Skeletal muscle tissue (tissue), 4 donors: ENCODE measurements around the gene AFF3. TPM values are rescaled to one million over a fixed set of nuclear protein-coding genes. Genes with fewer than 3 reads are reported as not detected.
"Not testable (repeated sequence)": the region's sequence is repeated elsewhere in the genome, so short reads cannot be mapped to it uniquely, and the experiment has no call there.

ENCODE experiments used
- H3K27ac ChIP-seq: one replicate; pipeline ENCODE4 v1.7.0; 2013; ENCODE audit warnings: mild to moderate bottlenecking, low read depth, low read length, inconsistent platforms
- H3K27me3 ChIP-seq, 3 donors: one replicate each; pipeline ENCODE4 v1.7.0; 2013; ENCODE audit warnings: low read length in 3 of 3; ENCODE audit not compliant: control insufficient read depth in 3 of 3, insufficient read depth in 3 of 3
- H3K36me3 ChIP-seq, 3 donors: one replicate each; pipeline ENCODE4 v1.7.0; 2013; ENCODE audit warnings: low read length in 3 of 3; ENCODE audit not compliant: control insufficient read depth in 3 of 3, insufficient read depth in 3 of 3
- H3K4me1 ChIP-seq, 3 donors: one replicate each; pipeline ENCODE4 v1.7.0; 2013; ENCODE audit warnings: low read length in 3 of 3, mild to moderate bottlenecking in 3 of 3; ENCODE audit not compliant: control insufficient read depth in 3 of 3, insufficient read depth in 3 of 3
- H3K4me3 ChIP-seq, 3 donors: one replicate each; pipeline ENCODE4 v1.7.0; 2013; ENCODE audit warnings: low read length in 3 of 3
- H3K9ac ChIP-seq, 3 donors: one replicate each; pipeline ENCODE4 v1.7.0; 2013; ENCODE audit warnings: low read length in 3 of 3, mild to moderate bottlenecking in 3 of 3, moderate library complexity in 2 of 3, low read depth in 1 of 3
- H3K9me3 ChIP-seq, 3 donors: one replicate each; pipeline ENCODE4 v1.7.0; 2013; ENCODE audit warnings: low read length in 3 of 3; ENCODE audit not compliant: control insufficient read depth in 3 of 3
- total RNA-seq: library from RNA; depleted of rRNA; stranded (reverse); fragments of >200 nt; gene quantifications from one replicate; pipeline ENCODE4 v1.2.3, GENCODE V29; 2014
- donor health status: Osteomylitis.

AFF3 gene
- total RNA-seq, 1 donor from 2014 or later, result 8.4 TPM

DNA sequence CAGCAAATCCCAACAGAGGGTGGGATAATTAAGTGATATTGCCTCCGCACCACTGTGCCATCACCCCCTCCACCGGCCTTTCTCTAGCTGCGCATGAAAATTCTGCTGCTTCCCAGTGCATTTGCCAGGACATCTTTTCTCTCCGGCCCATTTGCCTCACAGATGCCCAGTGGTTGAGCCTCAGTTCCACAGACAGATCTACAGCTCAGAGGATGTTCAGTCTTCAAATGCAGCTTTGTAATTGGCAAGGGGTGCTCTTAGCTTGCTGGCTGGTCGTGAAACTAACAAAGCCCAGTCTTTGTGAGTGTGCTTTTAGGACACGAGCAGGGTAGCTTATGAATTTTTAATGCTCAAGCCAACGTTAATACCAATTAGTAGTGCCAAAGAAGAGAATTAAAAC, 399.2 kb downstream of the AFF3 start:
- Histone ChIP-seq H3K27me3 (no peaks in the 10 kb centered on the region), H3K9ac (no peak overlapping the region), H3K4me3 (no peak overlapping the region), H3K9me3 (no peaks in the 10 kb centered on the region), H3K4me1 (no peaks in the 10 kb centered on the region), H3K36me3 (no peaks in the 10 kb centered on the region), H3K27ac (no peak overlapping the region)

DNA sequence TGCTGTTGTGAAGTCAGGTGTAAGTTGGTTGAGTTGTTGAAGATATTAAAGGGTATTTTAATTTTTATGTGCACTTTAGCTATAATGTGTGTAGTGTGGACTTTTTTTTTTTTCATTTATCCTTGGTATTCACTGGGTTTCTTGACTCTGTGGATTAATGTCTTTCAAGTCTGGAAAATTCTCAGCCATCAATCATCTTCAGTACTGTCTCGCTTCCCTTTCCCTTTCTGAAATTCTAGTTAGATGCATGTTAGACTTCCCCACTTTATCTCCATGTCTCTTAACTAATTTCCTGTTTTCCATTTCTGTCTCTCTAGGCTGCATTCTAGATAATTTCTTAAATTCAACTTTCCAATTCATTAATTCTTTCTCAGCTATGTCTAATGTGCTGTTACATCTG, 404.9 kb downstream of the AFF3 start:
- Histone ChIP-seq H3K27ac (no peak overlapping the region), H3K4me1 (no peaks in the 10 kb centered on the region), H3K27me3 (no peaks in the 10 kb centered on the region), H3K36me3 (no peaks in the 10 kb centered on the region), H3K9ac (no peak overlapping the region), H3K4me3 (no peak overlapping the region), H3K9me3 (no peaks in the 10 kb centered on the region)

- no peak overlapping the region for H3K9ac ChIP-seq
- no peak overlapping the region for H3K4me3 ChIP-seq
- H3K9me3 ChIP-seq, result no peaks in the 10 kb centered on the region
- H3K27ac ChIP-seq, result no peak overlapping the region
- no peaks in the 10 kb centered on the region for H3K4me1 ChIP-seq
- H3K36me3 ChIP-seq, result no peaks in the 10 kb centered on the region
- no peaks in the 10 kb centered on the region for H3K27me3 ChIP-seq
Measured at GRCh38 chr2:99735753-99736152, 406.6 kb downstream of the AFF3 start.

GRCh38 chr2:99735314-99735713, 407.1 kb downstream of the AFF3 start:
- not testable (repeated sequence) for H3K4me1 ChIP-seq, H3K27me3 ChIP-seq, H3K27ac ChIP-seq

DNA sequence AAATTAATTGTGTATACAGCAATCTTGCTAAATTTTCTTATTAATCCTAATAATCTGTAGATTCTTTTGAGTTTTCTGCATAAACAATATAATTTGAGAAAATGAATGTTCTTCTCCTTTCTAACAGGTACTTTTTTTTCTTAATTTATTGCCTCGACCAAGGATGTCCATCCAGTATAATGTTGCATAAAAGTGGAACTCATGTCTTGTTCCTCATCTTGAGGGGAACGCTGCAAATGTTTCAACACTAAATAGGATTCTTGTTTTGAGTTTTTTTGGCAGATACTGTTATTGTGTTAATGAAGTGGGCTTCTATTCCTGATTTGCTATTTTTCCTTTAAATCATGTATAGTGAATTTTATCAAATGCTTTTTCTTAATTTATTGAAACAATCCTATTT, 408.2 kb downstream of the AFF3 start:
- Histone ChIP-seq H3K27ac (no peak overlapping the region), H3K36me3 (no peaks in the 10 kb centered on the region), H3K27me3 (no peaks in the 10 kb centered on the region), H3K4me1 (no peaks in the 10 kb centered on the region), H3K9me3 (no peaks in the 10 kb centered on the region), H3K9ac (no peak overlapping the region), H3K4me3 (no peak overlapping the region)

More at GRCh38 chr2:99735314-99735713, 407.1 kb downstream of the AFF3 start:
- H3K36me3 ChIP-seq, H3K4me3 ChIP-seq, H3K9me3 ChIP-seq, H3K9ac ChIP-seq: not testable (repeated sequence)

DNA sequence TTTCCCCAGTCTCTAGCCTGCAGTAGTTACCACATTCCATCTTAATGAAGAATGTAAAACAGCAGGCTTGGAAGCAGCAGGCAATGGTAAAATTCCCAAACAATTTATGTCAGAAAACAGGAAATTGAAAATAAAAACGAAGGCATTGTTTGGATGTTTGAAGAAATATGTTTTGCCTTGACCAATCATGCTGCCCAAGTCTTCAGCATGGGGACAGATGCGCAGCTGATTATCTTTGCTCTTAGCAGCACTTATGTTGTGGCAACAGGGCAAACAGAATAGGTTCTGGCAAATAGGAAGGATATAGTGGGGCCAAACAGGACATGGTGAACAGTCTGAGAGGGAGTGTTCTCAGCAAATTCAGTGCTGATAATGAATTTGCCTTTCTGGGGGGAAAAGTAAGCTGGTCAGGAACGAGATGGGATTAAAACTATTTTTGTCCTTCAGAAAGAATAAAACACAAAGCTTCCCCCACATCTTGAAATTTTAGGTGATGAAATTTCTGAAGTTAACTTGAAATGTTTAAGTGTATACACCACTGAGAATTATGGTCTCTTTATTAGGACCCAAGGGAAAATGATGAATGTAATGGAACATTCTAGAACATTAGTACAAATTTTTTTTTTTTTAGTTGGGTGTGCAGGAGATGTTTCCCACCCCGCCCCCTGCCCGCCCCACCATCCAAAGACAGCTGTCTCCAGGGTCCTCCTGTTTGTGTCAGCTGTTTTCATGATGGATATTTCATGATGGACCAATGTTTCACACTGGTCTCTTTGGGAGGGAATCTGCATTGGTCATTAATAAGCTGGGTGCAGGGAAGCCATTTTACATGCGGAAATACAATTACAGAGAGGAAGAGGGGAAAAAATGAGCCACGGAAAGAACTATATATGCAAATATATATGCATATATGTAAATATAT, 413.0 kb downstream of the AFF3 start:
- no peak overlapping the region for H3K27ac ChIP-seq
- no peaks in the 10 kb centered on the region for H3K36me3 ChIP-seq
- H3K4me3 ChIP-seq, result no peak overlapping the region
- no peaks in the 10 kb centered on the region for H3K4me1 ChIP-seq
- H3K27me3 ChIP-seq, result no peaks in the 10 kb centered on the region
- no peaks in the 10 kb centered on the region for H3K9me3 ChIP-seq
- H3K9ac ChIP-seq, result no peak overlapping the region

DNA sequence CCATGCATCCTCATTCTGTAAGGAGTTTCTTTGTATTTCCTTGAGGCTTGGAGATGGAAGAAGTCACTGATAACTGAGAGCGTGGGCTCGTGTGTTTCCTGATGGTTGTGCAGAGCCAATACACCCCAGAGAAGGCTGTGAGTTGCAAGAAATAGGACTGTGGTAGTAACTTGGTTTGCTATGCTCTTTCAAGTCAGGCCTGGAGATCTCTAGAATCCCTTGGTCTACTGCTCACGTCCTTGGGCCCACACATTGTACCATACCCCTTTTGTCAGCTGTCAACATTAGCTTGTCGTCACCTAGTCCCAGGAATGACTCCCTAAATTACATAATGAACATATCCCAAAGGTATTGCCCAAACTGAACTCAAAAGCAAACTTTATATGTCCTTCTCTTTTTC, 414.2 kb downstream of the AFF3 start:
- Histone ChIP-seq H3K4me3 (no peak overlapping the region), H3K36me3 (no peaks in the 10 kb centered on the region), H3K9me3 (peaks cover 0 to 2% (median 0%) of the 10 kb centered on the region in 3 donors), H3K4me1 (no peaks in the 10 kb centered on the region), H3K9ac (no peak overlapping the region), H3K27me3 (no peaks in the 10 kb centered on the region), H3K27ac (no peak overlapping the region)

GRCh38 chr2:99727199-99727598, 415.2 kb downstream of the AFF3 start:
- no peak overlapping the region for H3K4me3 ChIP-seq
- no peaks in the 10 kb centered on the region for H3K36me3 ChIP-seq
- H3K27me3 ChIP-seq, result no peaks in the 10 kb centered on the region
- peaks cover 0 to 2% (median 0%) of the 10 kb centered on the region in 3 donors for H3K9me3 ChIP-seq
- H3K4me1 ChIP-seq, result no peaks in the 10 kb centered on the region
- H3K9ac ChIP-seq, result no peak overlapping the region
- no peak overlapping the region for H3K27ac ChIP-seq

DNA sequence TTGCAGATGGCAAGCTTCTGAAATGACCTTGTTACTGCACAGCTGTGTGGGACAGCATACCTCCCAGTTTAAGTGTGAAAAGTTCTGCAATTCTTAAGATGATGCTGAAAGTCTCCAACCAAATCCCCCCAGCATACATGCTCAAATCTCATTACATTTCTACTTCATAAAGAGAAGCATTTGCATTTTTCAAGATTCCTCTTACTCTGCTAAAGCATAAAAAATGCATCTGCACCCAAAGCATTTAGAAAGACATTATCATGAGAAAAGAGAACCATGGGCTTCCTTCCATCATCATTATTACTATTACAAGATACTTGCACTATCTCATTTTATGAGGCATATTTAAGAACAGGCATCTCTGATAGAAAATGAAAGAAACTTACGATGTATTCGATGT, 415.7 kb downstream of the AFF3 start:
- H3K27ac ChIP-seq, result no peak overlapping the region
- H3K9ac ChIP-seq, result no peak overlapping the region
- no peaks in the 10 kb centered on the region for H3K36me3 ChIP-seq
- peaks cover 0 to 2% (median 0%) of the 10 kb centered on the region in 3 donors for H3K9me3 ChIP-seq
- H3K27me3 ChIP-seq, result no peaks in the 10 kb centered on the region
- no peak overlapping the region for H3K4me3 ChIP-seq
- no peaks in the 10 kb centered on the region for H3K4me1 ChIP-seq

- Histone ChIP-seq H3K9me3 (peaks cover 0 to 2% (median 0%) of the 10 kb centered on the region in 3 donors), H3K4me3 (no peak overlapping the region), H3K36me3 (no peaks in the 10 kb centered on the region), H3K27me3 (no peaks in the 10 kb centered on the region), H3K4me1 (no peaks in the 10 kb centered on the region), H3K9ac (no peak overlapping the region), H3K27ac (no peak overlapping the region)
Measured at GRCh38 chr2:99725820-99726219, 416.6 kb downstream of the AFF3 start.
